Small intestine (tissue), 7 donors: ENCODE data around the gene P3R3URF. TPM values are rescaled to one million over a fixed set of nuclear protein-coding genes. Genes with fewer than 3 reads are reported as not detected.

Source experiments
- DNase-seq, 2 donors: peaks; one replicate each; pipeline versions ENCODE4 v3.0.0 to v3.0.0-alpha.2; 2013
- FAIRE-seq: peaks from 2 replicates; lab custom pipeline; 2012; peaks lifted over from hg19 to GRCh38; lab: Jason Lieb, UNC
- H3K27ac ChIP-seq, 3 donors: one replicate each; pipeline ENCODE4 v1.5.1; 2013; ENCODE audit warnings: low read length in 2 of 3, mild to moderate bottlenecking in 2 of 3, control low read depth in 1 of 3, inconsistent platforms in 1 of 3, low read depth in 1 of 3, moderate library complexity in 1 of 3
- H3K27me3 ChIP-seq, 3 donors: one replicate each; pipeline ENCODE4 v1.6.1; 2013; ENCODE audit warnings: low read length in 3 of 3, inconsistent platforms in 1 of 3; ENCODE audit not compliant: control insufficient read depth in 3 of 3, insufficient read depth in 3 of 3
- H3K36me3 ChIP-seq, 3 donors: one replicate each; pipeline ENCODE4 v1.6.1; 2013; ENCODE audit warnings: low read length in 3 of 3, inconsistent platforms in 1 of 3, low read depth in 1 of 3, mild to moderate bottlenecking in 1 of 3, moderate library complexity in 1 of 3; ENCODE audit not compliant: control insufficient read depth in 3 of 3, insufficient read depth in 2 of 3
- H3K4me1 ChIP-seq, 3 donors: one replicate each; pipeline ENCODE4 v1.6.1; 2013; ENCODE audit warnings: low read length in 2 of 3, inconsistent platforms in 1 of 3, low read depth in 1 of 3, mild to moderate bottlenecking in 1 of 3, moderate library complexity in 1 of 3; ENCODE audit not compliant: control insufficient read depth in 3 of 3, insufficient read depth in 2 of 3
- H3K4me3 ChIP-seq, 3 donors: one replicate each; pipeline ENCODE4 v1.5.1; 2013; ENCODE audit warnings: low read length in 3 of 3, control low read depth in 1 of 3, inconsistent platforms in 1 of 3, low read depth in 1 of 3, mild to moderate bottlenecking in 1 of 3, moderate library complexity in 1 of 3
- H3K9me3 ChIP-seq, 2 donors: one replicate each; pipeline ENCODE4 v1.6.1; 2013; ENCODE audit warnings: low read depth in 1 of 2, low read length in 1 of 2; ENCODE audit not compliant: control insufficient read depth in 2 of 2, insufficient read depth in 1 of 2
- WGBS, 3 donors: extraction: QIAGEN DNeasy Blood & Tissue Kit; methylation state at CpG; one replicate each; pipeline ENCODE4 v1.1.7; 2013; 5-methylcytosine and 5-hydroxymethylcytosine counted together
- polyA plus RNA-seq, 4 donors: library from polyadenylated mRNA; stranded (reverse) in 3 of 4; unstranded in 1 of 4; fragments of 200-250 nt in 3 of 4; fragments of 120-200 nt in 1 of 4; gene quantifications; one replicate each; pipeline versions ENCODE4 v1.2.1 to v1.2.3, GENCODE V29; 2013
- donor health status: healthy with polysubstance abuse.
- donor health status: control.
- donor health status: control.
- donor health status: Bipolar disorder and iron deficiency.
- donor health status: healthy.

P3R3URF gene
- polyA plus RNA-seq, 4 donors: not detected

- H3K9me3 ChIP-seq: no peaks in the 10 kb centered on the region
- whole genome bisulfite sequencing, 3 donors: 84 to 91% (median 88%) methylated on average over 13 of the region's 13 CpGs
- no peak for FAIRE-seq
Measured at GRCh38 chr1:46158312-46159281, 17.7 kb downstream of the P3R3URF start.

GRCh38 chr1:46157916-46158311, 18.4 kb downstream of the P3R3URF start:
- Histone ChIP-seq H3K9me3 (no peaks in the 10 kb centered on the region), H3K4me1 (no peaks in the 10 kb centered on the region), H3K27me3 (no peaks in the 10 kb centered on the region), H3K4me3 (no peak overlapping the region), H3K27ac (no peak overlapping the region), H3K36me3 (no peaks in the 10 kb centered on the region)
- DNase-seq: no peak
- WGBS, 3 donors: 83 to 94% (median 86%) methylated on average over 1 of the region's 1 CpG
- FAIRE-seq: no peak

More at GRCh38 chr1:46158312-46159281, 17.7 kb downstream of the P3R3URF start:
- Histone ChIP-seq H3K27me3 (peaks cover 0 to 3% (median 0%) of the 10 kb centered on the region in 3 donors), H3K4me3 (no peak overlapping the region), H3K4me1 (no peaks in the 10 kb centered on the region), H3K27ac (no peak overlapping the region), H3K36me3 (no peaks in the 10 kb centered on the region)
- DNase-seq: peak in 1 of 2 donors; percentile 8

GRCh38 chr1:46153732-46154131, 22.6 kb downstream of the P3R3URF start:
- DNase-seq (no peak), FAIRE-seq (no peak)
- no peaks in the 10 kb centered on the region for H3K36me3 ChIP-seq
- H3K9me3 ChIP-seq: no peaks in the 10 kb centered on the region
- H3K27me3 ChIP-seq: no peaks in the 10 kb centered on the region
- WGBS, 3 donors: 88 to 97% (median 94%) methylated on average over 1 of the region's 1 CpG
- no peak overlapping the region for H3K27ac ChIP-seq
- H3K4me3 ChIP-seq: no peak overlapping the region
- H3K4me1 ChIP-seq: no peaks in the 10 kb centered on the region

GRCh38 chr1:46153228-46153627, 23.1 kb downstream of the P3R3URF start:
- DNase-seq (no peak), FAIRE-seq (no peak)
- Histone ChIP-seq H3K36me3 (no peaks in the 10 kb centered on the region), H3K27ac (no peak overlapping the region), H3K9me3 (no peaks in the 10 kb centered on the region), H3K4me3 (no peak overlapping the region), H3K4me1 (no peaks in the 10 kb centered on the region), H3K27me3 (no peaks in the 10 kb centered on the region)
- 95 to 100% (median 97%) methylated on average over 1 of the region's 1 CpG for WGBS, 3 donors

- no peaks in the 10 kb centered on the region for H3K9me3 ChIP-seq
- H3K4me1 ChIP-seq: no peaks in the 10 kb centered on the region
- H3K27ac ChIP-seq: no peak overlapping the region
- H3K36me3 ChIP-seq: no peaks in the 10 kb centered on the region
- FAIRE-seq: no peak
- DNase-seq: no peak
- H3K4me3 ChIP-seq: no peak overlapping the region
- H3K27me3 ChIP-seq: no peaks in the 10 kb centered on the region
- WGBS, 3 donors: 89 to 97% (median 90%) methylated on average over 3 of the region's 3 CpGs
Measured at GRCh38 chr1:46152016-46152415, 24.3 kb downstream of the P3R3URF start.

- 86 to 92% (median 88%) methylated on average over 2 of the region's 2 CpGs for WGBS, 3 donors
- Histone ChIP-seq H3K27me3 (no peaks in the 10 kb centered on the region), H3K4me3 (no peak overlapping the region), H3K4me1 (peaks cover 0 to 9% (median 0%) of the 10 kb centered on the region in 3 donors), H3K27ac (no peak overlapping the region), H3K36me3 (no peaks in the 10 kb centered on the region), H3K9me3 (no peaks in the 10 kb centered on the region)
- DNase-seq (no peak), FAIRE-seq (no peak)
Measured at GRCh38 chr1:46150085-46150484, 26.2 kb downstream of the P3R3URF start.

GRCh38 chr1:46148318-46148717, 28.0 kb downstream of the P3R3URF start:
- 54 to 75% (median 73%) methylated on average over 2 of the region's 2 CpGs for WGBS, 3 donors
- no peak for FAIRE-seq
- H3K4me1 ChIP-seq: peaks cover 0 to 10% (median 0%) of the 10 kb centered on the region in 3 donors
- no peaks in the 10 kb centered on the region for H3K9me3 ChIP-seq
- H3K36me3 ChIP-seq: no peaks in the 10 kb centered on the region
- H3K4me3 ChIP-seq: no peak overlapping the region
- H3K27ac ChIP-seq: no peak overlapping the region
- H3K27me3 ChIP-seq: no peaks in the 10 kb centered on the region
- DNase-seq: no peak

- H3K4me3 ChIP-seq: no peak overlapping the region
- no peaks in the 10 kb centered on the region for H3K9me3 ChIP-seq
- DNase-seq (no peak), FAIRE-seq (no peak)
- H3K27me3 ChIP-seq: no peaks in the 10 kb centered on the region
- peak overlapping the region in 2 of 3 donors; percentile 50 to 55 for H3K27ac ChIP-seq
- no peaks in the 10 kb centered on the region for H3K36me3 ChIP-seq
- 52 to 68% (median 60%) methylated on average over 3 of the region's 3 CpGs for WGBS, 3 donors
- peaks cover 0 to 6% (median 6%) of the 10 kb centered on the region in 3 donors for H3K4me1 ChIP-seq
Measured at GRCh38 chr1:46137916-46138315, 38.4 kb downstream of the P3R3URF start.
